HG02588 (cell line): Measurements from ENCODE around the gene RAP1A.
A peak's percentile ranks its signal among the peaks of the same experiment; 100 is the strongest.
"Not testable (repeated sequence)": the region's sequence is repeated elsewhere in the genome, so short reads cannot be mapped to it uniquely, and the experiment has no call there.

Experiments
- ATAC-seq: cut with Tn5 transposase; IDR thresholded peaks from one replicate; pipeline ENCODE4 v1.9.1; 2021; ENCODE audit warnings: mild to moderate bottlenecking, moderate library complexity; ENCODE audit not compliant: unreplicated experiment

The RAP1A gene

DNA sequence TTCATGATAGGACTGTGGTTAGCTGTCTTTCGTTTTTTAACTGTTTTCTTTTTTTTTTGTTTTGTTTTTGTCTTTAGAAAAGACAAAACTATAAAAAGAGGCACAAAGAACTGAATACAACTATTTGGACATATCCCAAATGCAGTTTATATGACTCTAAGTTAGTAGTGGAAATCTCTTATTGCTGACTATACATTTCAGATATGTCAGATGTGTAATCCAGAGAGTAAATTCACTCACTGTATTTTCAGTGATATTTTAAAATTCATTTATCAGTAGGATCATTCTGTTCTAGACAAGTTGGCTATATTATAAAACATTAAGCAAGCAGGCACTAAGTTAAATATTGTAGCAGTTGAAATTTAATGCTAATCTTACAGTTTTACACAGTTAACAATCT is 5.7 kb downstream of the RAP1A start:
- ATAC-seq = no peak

DNA sequence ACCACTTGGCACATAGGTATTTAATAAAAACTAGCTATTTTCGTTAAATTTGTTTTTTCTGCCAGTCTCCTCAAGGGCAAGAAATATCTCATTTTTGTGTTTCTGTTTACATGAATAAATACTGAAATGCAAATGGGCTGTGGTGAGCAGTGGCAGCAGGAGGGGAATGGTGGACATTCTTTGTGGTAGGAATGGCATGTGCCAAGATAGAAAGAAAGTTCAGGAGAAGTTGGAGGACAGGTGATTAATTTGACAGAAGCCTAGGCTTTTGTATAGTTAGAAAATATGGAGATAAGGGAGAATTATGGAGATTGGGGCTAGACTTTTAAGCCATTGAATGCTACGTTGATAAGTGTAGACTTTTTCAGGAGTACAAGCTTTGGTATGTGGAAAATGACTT is 8.6 kb downstream of the RAP1A start:
- ATAC-seq = no peak

DNA sequence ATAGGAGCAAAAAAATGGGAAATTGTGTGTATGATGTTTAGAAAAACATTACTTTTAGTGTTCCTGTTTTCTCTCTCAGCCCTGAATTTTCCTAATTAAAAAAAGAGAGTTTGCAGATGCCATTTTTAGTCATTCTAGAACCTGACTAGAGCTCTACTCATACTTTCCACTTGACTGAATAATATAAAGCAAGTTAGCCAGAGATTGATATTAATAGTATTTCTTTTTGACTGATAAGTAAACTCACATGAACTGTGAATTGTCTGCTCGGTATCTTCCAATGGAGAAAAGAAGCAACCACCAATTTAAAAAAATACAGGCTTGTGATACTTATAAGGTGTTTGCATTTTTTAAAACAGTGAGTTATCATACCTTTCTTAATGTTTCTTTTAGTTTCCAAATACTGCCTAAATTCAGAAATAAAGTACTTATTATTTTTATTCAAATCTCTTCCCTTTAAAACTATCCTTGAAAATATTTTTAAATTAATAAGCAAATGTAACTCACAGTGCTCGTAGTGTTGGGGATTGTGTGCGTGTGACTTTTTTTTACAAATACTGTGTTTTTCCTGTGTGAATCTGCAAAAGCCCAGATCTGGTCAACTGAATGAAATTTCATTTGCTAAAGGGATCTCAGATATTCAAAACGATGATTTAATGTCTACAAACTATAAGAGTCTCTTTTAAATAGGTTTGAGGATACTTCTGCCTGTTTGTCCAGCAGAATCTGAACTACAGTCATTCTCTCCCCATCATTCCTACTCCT is 9.8 kb downstream of the RAP1A start:
- ATAC-seq = no peak

DNA sequence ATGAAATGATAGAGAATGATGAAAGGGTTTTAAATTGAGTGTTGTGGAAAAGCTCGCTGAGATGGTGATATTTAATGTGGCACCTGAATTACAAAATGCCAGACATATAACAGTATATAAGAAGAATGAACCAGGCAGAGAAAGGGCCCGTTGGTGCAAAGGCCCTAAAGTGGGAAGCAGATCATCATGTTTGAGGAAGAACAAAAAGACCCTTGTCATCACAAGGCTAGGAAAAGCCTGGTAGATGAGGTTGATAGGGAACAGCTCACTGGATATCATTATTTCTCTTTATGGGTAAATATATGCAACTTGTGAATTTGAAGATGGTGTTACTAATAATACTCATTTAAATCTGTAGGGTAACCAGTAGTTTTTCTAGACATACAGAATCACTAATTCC is 11.0 kb downstream of the RAP1A start:
- ATAC-seq = no peak

DNA sequence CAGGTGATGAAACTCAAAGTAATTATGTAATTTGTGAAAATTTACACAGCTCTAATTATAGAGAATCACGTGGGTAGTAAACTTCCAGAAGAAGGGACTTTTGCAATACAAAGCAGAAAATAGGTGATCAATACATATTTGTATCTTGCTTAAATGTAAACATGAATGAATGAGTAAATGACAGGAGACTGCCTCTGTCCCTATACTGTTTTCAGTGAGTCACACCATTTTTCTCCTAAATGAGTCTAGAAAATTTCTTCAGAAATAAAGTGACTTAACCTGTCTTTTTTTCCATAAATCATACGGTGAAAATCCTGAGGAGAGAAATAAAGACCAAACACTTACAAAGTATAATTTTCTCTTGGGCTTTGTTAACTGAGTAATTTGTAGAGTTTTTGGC is 11.9 kb downstream of the RAP1A start:
- no peak for ATAC-seq

DNA sequence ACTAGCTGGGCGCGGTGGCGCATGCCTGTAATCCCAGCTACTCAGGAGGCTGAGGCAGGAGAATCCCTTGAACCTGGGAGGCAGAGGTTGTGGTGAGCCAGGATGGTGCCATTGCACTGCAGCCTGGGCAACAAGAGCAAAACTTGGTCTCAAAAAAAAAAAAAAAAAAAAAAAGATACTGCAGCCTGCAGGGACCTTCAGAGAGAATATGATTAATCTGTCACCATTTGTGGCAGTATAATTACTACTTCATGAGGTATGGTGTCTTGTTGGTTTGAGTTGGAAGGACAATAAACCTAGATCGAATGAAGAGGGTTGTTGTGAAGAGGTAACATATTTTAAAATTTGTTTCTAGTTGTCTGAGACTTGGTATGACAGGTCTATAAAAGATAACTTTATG is 13.2 kb downstream of the RAP1A start:
- not testable (repeated sequence) for ATAC-seq

DNA sequence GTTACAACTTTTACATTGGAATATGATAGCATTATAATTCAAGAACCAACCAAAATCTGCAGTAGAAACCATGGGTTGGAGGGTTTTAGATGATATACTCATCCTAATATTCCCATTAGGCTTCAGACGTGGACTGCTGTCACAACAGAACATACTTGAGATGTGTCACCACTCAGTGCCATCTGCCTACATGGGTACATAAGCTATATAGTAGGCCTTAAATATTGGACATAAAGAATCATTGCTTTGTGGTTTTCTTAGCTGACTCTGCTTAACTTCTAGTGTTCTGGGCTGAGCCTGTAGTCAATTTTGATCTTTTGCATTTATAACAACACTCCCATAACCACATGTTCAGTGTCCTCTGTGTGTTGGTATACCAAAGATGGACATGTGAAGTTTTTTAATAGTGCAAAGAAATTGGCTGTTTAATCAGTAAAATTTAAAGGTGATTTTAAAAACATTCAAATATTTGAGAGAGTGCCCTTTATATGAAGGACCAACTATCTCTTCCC is 14.2 kb downstream of the RAP1A start:
- ATAC-seq = no peak

DNA sequence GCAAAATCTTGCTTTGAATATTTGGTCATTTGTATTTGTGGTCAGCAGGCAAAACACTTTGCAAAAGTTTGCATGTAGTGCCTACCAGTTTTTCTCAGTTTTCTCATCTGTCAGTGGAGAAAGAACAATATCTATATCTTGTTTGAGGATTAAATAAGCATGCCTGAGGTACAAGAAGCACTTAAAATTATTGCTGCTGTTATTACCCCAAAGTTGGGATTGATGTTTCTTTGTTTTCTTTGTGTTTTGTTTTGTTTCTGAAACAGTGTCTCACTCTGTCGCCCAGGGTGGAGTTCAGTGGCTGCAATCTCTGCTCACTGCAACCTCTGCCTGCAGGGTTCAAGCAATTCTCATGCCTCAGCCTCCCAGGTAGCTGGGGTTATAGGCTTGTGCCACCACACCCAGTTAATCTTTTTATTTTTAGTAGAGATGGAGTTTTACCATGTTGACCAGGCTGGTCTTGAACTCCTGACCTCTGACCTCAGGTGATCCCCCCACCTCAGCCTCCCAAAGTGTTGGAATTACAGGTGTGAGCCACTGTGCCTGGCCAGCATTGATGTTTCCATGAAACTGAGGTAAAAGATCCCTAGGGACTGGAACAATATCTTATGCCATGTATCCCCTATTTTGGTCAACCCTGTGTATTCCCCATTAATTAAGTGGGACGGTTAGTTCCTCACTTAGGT is 15.9 kb downstream of the RAP1A start:
- no peak for ATAC-seq

DNA sequence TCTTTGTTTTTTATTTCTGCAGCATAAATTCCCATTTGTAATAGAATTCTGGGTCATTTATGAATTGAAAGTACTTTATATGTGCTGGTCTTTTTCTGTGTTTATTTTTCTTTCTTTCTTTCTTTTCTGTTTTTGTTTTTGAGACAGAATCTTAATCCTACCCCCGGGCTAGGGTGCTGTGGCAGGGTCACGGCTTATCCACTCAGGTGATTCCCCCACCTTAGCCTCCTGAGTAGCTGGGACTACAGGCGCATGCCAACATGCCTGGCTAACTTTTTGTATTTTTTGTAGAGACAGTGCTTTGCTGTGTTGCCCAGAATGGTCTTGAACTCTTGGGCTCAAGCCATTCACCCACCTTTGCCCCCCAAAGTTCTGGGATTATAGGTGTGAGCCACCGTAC is 18.7 kb downstream of the RAP1A start:
- ATAC-seq = no peak

DNA sequence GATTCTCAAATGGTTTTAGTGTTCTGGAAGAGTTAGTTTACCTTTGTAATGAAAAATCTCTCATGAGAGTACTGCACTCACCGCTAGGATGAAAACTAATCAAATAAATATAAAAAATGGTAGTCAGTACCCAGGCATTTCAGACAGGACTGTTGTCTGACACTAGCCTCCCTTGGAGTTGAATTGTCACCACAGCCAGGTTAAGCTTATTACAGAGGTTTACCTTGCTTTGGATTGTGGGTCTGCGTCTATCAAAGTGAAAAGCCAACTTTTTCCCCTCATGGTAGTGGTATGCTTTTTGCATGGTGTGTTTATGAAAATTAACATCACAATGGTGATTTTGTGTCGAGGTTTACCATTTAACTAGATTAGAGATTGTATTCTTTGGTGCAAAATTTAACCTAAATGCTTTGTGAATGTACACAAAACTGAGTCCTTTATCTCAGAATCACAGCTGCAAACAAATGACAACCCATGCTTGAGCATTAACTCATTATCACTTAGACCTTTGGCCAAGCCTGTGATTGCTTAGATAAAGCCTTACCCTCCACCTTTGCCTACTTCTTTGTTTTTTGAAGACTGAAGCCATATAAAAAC is 20.1 kb downstream of the RAP1A start:
- ATAC-seq = no peak

DNA sequence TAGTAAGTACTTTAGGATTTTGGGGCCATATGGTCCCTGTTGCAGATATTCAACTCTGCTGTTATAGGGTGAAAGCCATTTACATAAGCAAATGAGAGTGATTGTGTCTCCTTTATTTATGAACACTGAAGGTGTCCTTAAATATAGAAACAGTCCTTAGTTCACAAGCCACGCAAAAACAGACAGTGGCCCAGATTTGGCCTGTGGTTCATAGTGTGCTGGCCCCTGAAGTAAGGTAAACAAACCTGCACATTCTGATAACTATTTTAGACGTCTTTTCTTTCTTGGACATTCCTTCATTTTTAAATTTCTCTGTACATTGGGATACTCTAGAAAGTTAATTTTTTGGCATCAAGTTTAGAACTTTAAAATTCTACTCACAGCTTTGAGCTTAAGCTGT is 23.5 kb downstream of the RAP1A start:
- ATAC-seq = no peak

DNA sequence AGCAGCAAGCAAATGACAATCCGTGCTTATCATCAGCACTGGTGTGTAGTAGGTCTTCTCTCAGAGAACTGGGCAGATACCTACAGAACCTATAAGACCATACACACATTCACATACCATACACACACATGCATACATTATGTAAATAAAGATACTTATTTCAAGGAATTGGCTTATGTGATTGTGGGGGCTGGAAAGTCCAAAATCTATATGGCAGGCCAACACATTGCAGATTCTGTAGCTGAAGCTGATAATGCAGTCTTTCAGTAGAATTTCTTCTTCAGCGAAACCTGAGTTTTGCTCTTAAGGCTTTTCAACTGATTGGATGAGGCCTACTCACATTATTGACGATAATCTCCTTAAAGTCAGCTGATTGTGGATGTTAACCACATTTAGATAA is 24.1 kb downstream of the RAP1A start:
- ATAC-seq = no peak

DNA sequence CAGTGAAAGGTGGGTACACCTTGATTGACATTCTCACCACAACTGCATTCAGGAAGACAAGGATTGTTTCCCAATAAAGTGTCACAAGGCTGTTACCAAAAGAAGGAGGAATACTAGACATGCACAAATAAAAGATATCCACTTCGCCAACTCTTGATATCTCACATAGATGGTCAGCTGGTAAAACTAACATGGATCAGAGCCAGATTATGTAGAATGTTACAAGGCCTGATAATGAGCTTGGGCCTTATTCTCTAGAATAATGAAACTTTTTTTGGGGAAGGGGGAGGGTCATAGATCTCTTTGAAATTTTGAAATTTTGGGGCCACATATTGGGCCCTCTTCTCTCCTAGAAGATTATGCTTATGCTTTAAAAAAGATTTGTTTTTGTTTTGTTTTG is 24.9 kb downstream of the RAP1A start:
- ATAC-seq = no peak

DNA sequence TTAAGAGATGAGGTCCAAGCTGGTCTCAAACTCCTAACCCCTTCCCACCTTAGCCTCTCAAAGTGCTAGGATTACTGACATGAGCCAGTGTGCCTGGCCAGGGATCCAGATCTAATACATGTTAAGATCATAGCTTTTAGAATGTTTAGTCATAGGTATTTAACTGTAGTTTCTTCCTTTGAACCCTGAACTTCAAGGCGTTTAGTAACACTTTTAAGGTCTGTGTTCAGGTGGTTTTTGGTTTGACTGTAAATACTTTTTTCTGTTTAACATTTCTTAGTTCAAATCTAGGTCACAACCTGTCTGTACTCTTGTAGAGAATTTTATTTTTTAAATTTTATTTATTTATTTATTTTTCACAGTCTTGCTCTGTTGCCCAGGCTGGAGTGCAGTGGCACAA is 28.1 kb downstream of the RAP1A start:
- ATAC-seq = no peak

DNA sequence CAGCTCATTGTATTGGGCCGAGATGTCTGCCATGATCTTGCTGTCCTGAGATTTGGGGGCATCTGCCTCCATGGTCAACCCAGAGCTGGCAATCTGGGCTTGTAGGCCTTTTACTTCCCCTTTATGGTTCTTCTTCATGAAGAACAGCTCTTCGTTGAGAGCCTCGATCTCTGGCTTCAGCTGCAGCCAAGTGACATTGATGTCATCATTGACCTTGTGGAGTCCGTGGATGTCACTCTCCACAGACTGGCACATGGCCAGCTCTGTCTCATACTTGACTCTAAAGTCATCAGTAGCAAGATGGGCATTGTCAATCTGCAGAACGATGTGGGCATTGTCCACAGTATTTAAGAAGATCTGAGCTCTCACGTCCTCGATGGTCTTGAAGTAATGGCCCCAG is 29.2 kb downstream of the RAP1A start:
- ATAC-seq = no peak

DNA sequence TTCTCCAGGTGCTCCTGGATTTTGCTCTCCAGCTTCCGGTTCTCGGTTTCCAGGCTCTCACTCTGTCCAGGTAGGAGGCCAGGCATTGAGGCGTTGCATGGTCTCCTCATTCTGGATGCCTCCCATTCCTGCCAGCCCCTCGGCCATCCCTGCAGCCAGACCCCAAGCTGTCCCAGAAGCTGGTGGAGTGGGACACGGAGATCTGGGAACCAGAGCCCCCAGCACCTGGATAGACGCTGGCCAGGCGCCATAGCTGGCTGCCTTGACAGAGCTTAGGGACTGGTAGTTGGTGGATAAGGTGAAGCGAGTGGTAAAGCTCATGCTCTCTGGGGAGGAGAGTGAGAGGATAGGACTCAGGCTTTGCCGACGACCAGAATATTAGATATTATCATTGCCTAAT is 29.6 kb downstream of the RAP1A start:
- ATAC-seq = no peak

DNA sequence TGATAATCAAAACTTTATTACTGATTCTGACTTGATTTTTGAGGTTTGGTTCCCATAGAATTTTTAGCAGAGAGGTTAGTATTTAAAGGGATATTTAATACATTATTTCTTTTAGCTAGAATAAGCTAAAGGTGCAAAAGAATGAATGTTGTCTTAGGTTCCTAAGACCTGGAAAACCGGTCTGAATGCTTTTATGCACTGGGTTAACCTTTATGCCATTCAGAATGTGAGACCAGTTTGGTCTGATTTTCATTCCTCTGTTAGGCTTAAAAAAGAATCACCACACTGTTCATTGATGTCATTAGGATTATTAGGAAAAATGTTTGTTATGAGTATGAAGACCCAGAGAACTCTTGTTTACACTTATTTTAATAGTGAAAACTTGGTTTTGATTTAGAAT is 30.1 kb downstream of the RAP1A start:
- no peak for ATAC-seq

DNA sequence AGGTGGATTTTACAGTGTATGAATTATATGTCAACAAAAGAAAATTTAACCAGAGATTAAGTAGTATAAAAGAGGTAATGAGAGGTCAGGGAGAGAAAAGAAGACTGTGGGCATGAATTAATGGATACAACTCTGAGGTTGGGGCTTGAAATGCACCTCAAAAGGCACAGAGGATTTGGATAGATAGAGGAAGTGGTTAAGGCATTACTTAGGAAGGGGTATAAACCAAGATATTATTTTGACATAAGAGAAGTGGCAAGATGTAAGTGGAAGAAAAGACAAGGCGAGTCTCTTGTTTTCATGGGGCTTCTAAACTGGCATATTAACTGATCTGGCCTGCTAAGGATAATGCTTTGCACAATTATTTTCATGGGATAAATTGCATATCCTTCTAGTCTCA is 34.1 kb downstream of the RAP1A start:
- ATAC-seq = no peak

DNA sequence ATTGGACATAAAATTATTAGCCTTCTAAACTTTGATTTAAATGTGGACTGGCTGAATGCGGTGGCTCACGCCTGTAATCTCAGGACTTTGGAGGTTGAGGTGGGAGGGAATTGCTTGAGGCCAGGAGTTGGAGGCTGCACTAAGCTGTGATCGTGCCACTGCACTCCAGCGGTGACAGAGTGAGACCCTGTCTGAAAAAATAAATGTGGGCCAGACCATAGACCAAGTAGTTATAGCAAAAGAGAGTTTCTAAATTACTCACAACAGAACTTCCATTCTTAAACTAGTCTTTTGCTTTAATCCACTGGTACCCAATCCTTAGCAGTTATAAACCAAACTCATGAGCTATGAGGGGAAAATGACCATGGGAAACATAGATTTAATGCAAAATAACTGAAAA is 35.2 kb downstream of the RAP1A start:
- peak; percentile 57 for ATAC-seq

DNA sequence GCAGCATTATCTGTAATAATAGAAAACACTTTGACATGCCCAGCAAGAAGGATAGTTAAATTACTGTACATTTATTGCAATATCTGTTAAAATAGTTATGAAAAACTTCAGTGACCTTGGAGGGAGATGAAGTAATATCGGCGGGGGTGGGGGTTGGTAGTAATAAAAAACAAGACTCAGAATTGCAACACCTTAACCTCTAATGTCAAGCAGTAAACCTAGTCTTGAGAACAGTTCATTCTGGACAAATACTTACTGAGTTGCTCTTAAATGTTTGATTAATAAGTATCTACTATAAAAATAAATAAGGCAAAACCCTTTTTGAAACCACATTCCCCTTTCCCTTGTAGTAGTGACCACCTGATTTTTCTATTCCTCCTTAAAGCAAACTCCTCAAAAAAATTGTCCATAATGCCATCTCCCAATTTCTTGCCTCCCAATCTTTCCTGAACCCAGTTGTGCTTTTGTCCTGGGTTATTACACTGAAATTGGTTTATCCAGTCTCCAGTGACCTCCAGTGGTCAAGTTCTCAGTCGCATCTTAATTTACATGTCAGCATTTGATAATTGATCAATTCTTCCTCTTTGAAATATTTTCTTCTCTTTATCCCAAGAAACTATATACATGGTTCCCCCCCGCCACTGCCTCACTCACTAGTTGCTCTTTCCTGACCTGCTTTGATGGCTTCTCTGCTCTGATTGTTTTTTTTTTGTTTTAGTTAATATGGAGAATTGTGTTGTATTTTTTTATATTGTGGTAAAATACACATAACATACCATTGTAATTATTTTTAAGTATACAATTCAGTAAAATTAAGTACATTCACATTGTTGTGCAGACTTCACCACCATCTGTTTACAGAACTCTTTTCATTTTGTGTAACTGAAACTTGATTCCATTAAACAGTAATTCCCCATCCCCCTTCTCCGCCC is 36.8 kb downstream of the RAP1A start:
- no peak for ATAC-seq

DNA sequence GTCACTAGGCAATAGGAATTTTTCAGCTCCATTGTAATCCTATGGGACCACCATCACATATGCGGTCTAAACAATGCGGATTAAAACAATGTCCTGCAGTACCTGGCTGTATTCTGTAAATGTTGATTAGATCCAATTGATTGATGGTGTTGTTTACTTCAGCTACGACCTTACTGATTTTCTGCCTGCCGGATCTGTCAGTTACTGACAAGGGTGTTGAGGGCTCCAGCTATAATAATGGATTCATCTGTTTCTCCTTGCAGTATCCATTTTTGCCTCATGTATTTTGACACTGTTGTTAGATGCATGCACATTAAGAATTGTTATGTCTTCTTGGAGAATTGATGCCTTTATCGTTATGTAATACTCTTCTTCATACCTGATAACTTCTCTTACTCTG is 39.0 kb downstream of the RAP1A start:
- ATAC-seq = no peak
